Kidney (tissue), 14 donors: ENCODE data around the gene MRPS23. TPM values are rescaled to one million over a fixed set of nuclear protein-coding genes. Genes with fewer than 3 reads are reported as not detected.

Source experiments
- DNase-seq, 5 donors: peaks; one replicate each; pipeline ENCODE4 v3.0.0-alpha.2; 2013 to 2020
- FAIRE-seq: peaks from 2 replicates; lab custom pipeline; 2012; peaks lifted over from hg19 to GRCh38; lab: Jason Lieb, UNC
- H3K27ac ChIP-seq, 2 donors: one replicate each; pipeline ENCODE4 v1.7.0; 2013; ENCODE audit warnings: low read depth in 2 of 2, low read length in 2 of 2, inconsistent platforms in 1 of 2
- H3K27me3 ChIP-seq: one replicate; pipeline ENCODE4 v1.7.1; 2013; ENCODE audit warnings: low read length, inconsistent platforms; ENCODE audit not compliant: control insufficient read depth, insufficient read depth
- H3K36me3 ChIP-seq, 3 donors: one replicate each; pipeline versions ENCODE4 v1.7.0 to v1.7.1; 2013; ENCODE audit warnings: low read length in 3 of 3, control low read depth in 1 of 3, inconsistent platforms in 1 of 3; ENCODE audit not compliant: insufficient read depth in 3 of 3, control insufficient read depth in 2 of 3
- H3K4me1 ChIP-seq, 3 donors: one replicate each; pipeline versions ENCODE4 v1.7.0 to v1.7.1; 2013; ENCODE audit warnings: low read length in 3 of 3, inconsistent platforms in 1 of 3, low read depth in 1 of 3; ENCODE audit not compliant: control insufficient read depth in 2 of 3, insufficient read depth in 2 of 3
- H3K4me3 ChIP-seq, 3 donors: one replicate each; pipeline versions ENCODE4 v1.7.0 to v1.8.1; 2013; ENCODE audit warnings: low read length in 3 of 3, control low read depth in 1 of 3, inconsistent platforms in 1 of 3
- H3K9ac ChIP-seq, 3 donors: one replicate each; pipeline versions ENCODE4 v1.7.0 to v1.7.1; 2013; ENCODE audit warnings: low read length in 3 of 3, control low read depth in 1 of 3, inconsistent platforms in 1 of 3
- H3K9me3 ChIP-seq, 3 donors: one replicate each; pipeline versions ENCODE4 v1.7.0 to v1.7.1; 2013; ENCODE audit warnings: low read length in 3 of 3, control low read depth in 1 of 3, inconsistent platforms in 1 of 3; ENCODE audit not compliant: control insufficient read depth in 2 of 3, insufficient read depth in 1 of 3
- CTCF ChIP-seq: IDR thresholded peaks from 3 replicates; pipeline ENCODE4 v1.5.1; 2012; ENCODE audit warnings: mild to moderate bottlenecking, moderate library complexity, borderline replicate concordance; ENCODE audit not compliant: insufficient read depth; ENCODE audit errors: extremely low read depth
- intact Hi-C: fragments of 100-400 bp; cut with DNase I; formaldehyde crosslinking; loops from one replicate; pipeline ENCODE4 v1.11.1; 2022
- polyA plus RNA-seq: library from polyadenylated mRNA; stranded (reverse); fragments of 350-450 nt; fragmentation: Illumina TruSeq; extraction: RNeasy Lipid Tissue Mini Kit (QIAGEN cat#74804); gene quantifications from one replicate; pipeline ENCODE4 v1.2.3, GENCODE V29; 2014; ENCODE audit warnings: low read depth, low replicate concordance; ENCODE audit not compliant: insufficient read depth
- total RNA-seq: library from RNA; stranded (reverse); fragmentation: NEBNext Ultra II Directional; extraction: Animal tissue kit (Norgen Biotek cat#: 25700); gene quantifications from one replicate; pipeline ENCODE4 v1.2.1, GENCODE V29; 2021
- donor health status: control.
- donor health status: control.
- donor health status: control.
- donor health status: control.
- donor health status: control.
- donor health status: DM: yes; HTN: yes; CAD: no.
- donor health status: Normal renal cell carcinoma (clear cell type).

Gene MRPS23
- total and polyA plus RNA-seq, 2 donors from 2014 or later: 40.2 to 75.3 TPM

- FAIRE-seq (no peak), DNase-seq (no peak)
- no peaks in the 10 kb centered on the region for H3K36me3 ChIP-seq
- H3K9me3 ChIP-seq: peaks cover 0 to 12% (median 0%) of the 10 kb centered on the region in 3 donors
- H3K9ac ChIP-seq: no peak overlapping the region
- H3K4me1 ChIP-seq: peaks cover 0 to 9% (median 3%) of the 10 kb centered on the region in 3 donors
- no peak overlapping the region for H3K4me3 ChIP-seq
- no peak for TF ChIP-seq CTCF
- H3K27me3 ChIP-seq: no peaks in the 10 kb centered on the region
- H3K27ac ChIP-seq: no peak overlapping the region
- intact Hi-C loops: no loop called here
Measured at GRCh38 chr17:57801044-57801711, 48.7 kb downstream of the MRPS23 start.

- H3K4me3 ChIP-seq: no peak overlapping the region
- no peak overlapping the region for H3K27ac ChIP-seq
- no peaks in the 10 kb centered on the region for H3K36me3 ChIP-seq
- no peaks in the 10 kb centered on the region for H3K9me3 ChIP-seq
- H3K9ac ChIP-seq: no peak overlapping the region
- FAIRE-seq (no peak), DNase-seq (no peak)
- H3K27me3 ChIP-seq: no peaks in the 10 kb centered on the region
- no peak for TF ChIP-seq CTCF
- H3K4me1 ChIP-seq: no peaks in the 10 kb centered on the region
- intact Hi-C loops: no loop called here
Measured at GRCh38 chr17:57794841-57795240, 55.0 kb downstream of the MRPS23 start.

- DNase-seq (no peak), FAIRE-seq (no peak)
- H3K9me3 ChIP-seq: no peaks in the 10 kb centered on the region
- H3K27ac ChIP-seq: no peak overlapping the region
- H3K27me3 ChIP-seq: no peaks in the 10 kb centered on the region
- H3K4me3 ChIP-seq: no peak overlapping the region
- no peaks in the 10 kb centered on the region for H3K36me3 ChIP-seq
- H3K4me1 ChIP-seq: no peaks in the 10 kb centered on the region
- no peak overlapping the region for H3K9ac ChIP-seq
- intact Hi-C loops: no loop called here
- TF ChIP-seq CTCF: no peak
Measured at GRCh38 chr17:57788725-57789124, 61.1 kb downstream of the MRPS23 start.
